GM10266 (cell line): ENCODE measurements around the gene CORO1C.

Source experiments
- DNase-seq: peaks from one replicate; pipeline ENCODE4 v3.0.0; 2012; ENCODE audit errors: extremely low spot score
- TF ChIP-seq, protein P1 (sequence below): IDR thresholded peaks from 2 replicates; pipeline ENCODE4 v1.5.1; 2012; ENCODE audit warnings: mild to moderate bottlenecking, low read depth; ENCODE audit not compliant: control insufficient read depth, insufficient read depth; ENCODE audit errors: missing control alignments

The CORO1C gene

GRCh38 chr12:108678104-108678730 is 53.1 kb downstream of the CORO1C start:
- TF ChIP-seq, protein P1, sequence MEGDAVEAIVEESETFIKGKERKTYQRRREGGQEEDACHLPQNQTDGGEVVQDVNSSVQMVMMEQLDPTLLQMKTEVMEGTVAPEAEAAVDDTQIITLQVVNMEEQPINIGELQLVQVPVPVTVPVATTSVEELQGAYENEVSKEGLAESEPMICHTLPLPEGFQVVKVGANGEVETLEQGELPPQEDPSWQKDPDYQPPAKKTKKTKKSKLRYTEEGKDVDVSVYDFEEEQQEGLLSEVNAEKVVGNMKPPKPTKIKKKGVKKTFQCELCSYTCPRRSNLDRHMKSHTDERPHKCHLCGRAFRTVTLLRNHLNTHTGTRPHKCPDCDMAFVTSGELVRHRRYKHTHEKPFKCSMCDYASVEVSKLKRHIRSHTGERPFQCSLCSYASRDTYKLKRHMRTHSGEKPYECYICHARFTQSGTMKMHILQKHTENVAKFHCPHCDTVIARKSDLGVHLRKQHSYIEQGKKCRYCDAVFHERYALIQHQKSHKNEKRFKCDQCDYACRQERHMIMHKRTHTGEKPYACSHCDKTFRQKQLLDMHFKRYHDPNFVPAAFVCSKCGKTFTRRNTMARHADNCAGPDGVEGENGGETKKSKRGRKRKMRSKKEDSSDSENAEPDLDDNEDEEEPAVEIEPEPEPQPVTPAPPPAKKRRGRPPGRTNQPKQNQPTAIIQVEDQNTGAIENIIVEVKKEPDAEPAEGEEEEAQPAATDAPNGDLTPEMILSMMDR: no peak
- no peak for DNase-seq

GRCh38 chr12:108677381-108677780 is 53.9 kb downstream of the CORO1C start:
- TF ChIP-seq, protein P1: no peak
- no peak for DNase-seq

DNA sequence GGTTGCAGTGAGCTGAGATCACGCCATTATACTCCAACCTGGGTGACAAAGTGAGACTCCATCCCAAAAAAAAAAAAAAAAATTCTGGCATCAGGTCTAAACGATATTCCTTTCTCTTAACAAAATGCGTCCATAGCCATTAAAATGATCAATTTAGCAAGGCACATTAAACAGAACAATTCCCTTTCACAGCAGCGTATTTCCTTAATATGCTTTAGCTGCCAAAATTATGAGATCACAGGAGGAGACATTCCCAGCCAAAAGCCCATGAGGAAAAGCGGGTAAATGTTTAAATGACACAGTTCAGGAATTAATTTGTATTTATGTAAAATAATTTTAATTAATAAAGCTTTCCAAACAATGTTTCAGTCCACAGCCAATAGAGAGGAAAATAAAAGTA is 54.6 kb downstream of the CORO1C start:
- DNase-seq: no peak
- TF ChIP-seq, protein P1: no peak

DNA sequence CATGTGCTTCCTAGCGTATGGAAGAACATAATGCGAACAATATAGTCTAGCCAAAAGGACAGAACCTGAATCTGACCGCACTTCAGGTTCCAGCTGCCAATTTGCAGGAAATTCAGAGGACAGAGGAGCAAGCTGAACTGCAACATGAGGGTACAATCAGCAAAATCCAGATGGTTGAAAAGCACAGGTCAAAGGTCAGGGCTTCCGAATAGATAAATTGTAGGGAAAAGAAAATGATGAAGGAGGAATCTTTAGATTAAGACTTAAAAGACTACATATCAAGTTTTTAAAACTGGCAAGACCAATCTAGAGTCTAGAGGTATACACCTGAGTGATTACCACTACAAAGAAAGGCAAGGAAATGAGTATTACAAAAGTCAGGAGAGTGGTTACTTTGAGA is 55.5 kb downstream of the CORO1C start:
- DNase-seq: no peak
- TF ChIP-seq, protein P1: no peak

- DNase-seq: no peak
- TF ChIP-seq, protein P1: no peak
These were observed 59.3 kb downstream of the CORO1C start for GRCh38 chr12:108672054-108672453.

DNA sequence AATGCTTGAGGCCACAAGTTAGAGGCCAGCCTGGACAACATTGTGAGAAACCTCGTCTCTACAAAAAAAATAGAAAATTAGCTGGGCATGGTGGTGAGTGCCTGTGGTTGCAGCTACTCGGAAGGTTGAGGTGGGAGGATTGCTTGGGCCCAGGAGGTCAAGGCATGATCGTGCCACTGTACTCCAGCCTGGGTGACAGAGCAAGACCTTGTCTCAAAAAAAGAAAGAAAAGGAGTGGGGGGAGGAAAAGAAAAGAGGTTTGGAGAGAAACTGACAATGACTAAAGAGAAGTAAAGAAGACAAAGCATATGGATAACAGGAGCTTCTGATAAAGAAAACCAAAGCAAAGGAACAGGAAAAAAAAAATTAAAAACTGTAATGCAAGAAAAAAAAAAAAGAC is 60.2 kb downstream of the CORO1C start:
- no peak for DNase-seq
- TF ChIP-seq, protein P1: no peak

DNA sequence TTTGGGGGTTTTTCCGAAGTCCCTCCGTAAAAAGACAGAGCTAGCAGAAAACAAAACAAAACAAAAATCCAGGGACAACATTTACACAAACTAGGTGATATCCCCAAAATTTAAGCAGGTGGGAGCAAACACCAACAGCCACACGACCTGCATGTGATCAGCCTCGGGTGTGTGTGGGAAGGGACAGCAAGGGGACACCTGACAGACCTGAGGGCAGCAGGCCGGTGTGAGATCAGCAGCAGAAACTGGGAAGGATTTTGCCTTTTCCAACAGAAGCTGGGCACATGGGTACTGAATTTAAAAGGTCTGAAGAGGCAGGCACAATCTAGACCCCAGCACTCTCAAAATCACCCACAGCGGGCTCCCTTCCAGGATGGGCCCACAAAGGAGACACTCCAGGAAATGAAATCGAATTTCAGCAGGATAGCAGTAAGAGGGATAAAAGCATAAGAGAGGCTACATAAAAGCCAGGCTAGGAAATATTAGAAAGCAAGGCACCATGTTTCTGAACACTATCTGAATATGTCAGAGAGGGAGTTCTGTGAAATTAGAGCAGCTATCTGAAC is 61.2 kb downstream of the CORO1C start:
- DNase-seq: no peak

More for the DNA sequence above, 61.2 kb downstream of the CORO1C start:
- TF ChIP-seq, protein P1: no peak
